Measurements from ENCODE around the gene CCL23.

DNA sequence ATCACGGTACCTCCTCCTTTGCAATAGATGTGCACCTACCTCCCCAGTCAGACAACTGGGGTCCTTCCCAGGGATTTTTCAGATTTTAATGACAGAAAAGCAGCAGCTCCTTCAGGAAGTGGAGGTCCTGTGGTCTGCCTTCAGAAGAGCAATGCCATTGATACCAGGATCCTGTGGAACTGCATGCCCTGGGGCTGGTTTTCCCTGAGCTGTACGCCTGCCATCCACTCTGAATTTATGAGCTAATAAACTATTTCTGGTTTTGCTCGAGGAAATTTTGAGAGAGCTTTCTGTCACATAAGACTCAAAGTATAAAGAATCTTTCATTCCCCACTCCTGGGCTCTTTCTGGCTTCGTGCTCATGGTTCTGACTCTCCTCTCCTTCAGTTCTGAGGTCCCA, 10.0 kb upstream of the CCL23 start:
- TF ChIP-seq CTCF (conservative IDR thresholded peaks at IDR 0.05 in 1 of 2, IDR thresholded peaks at IDR 0.05 in 1 of 2; ENCODE audit: low read depth in 1 of 2, low read length in 2 of 2) (no peak), EZH2 (IDR thresholded peaks at IDR 0.05; ENCODE audit: low read length, missing control alignments) (no peak)

Data from fibroblast of lung (primary cell).